ENCODE results near the gene HOXA13.

DNA sequence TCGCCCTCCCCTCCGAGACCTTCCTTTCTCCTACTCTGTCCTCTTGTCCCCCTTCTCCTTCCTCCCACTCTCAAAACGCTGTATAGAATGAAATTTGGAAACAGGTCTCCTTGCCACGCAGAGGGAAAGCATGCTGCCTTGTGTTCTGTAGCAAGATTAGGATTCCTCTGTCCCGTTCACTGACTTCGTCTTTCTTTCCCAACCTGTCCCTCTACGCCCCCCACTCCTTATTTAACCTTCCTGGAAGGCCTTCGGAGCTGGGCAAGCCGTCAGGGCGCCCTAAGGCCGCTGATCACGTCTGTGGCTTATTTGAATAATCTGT lies 35.9 kb downstream of the HOXA13 start:
- TF ChIP-seq YY1 (IDR thresholded peaks at IDR 0.05; ENCODE audit: insufficient read depth, insufficient read length) = no peak
- TF ChIP-seq ZNF274 (IDR thresholded peaks at IDR 0.05; ENCODE audit: low read depth, low read length) = no peak
- no peak for TF ChIP-seq SUZ12 (IDR thresholded peaks at IDR 0.05; ENCODE audit: extremely low read depth, insufficient read depth, insufficient read length)
